Measurements from ENCODE around the gene CAMTA1.

- TF ChIP-seq CTCF (IDR thresholded peaks at IDR 0.05) (no peak), RFX5 (IDR thresholded peaks at IDR 0.05; ENCODE audit: low read length) (no peak), POLR2AphosphoS5 (IDR thresholded peaks at IDR 0.05; ENCODE audit: low read depth, low read length) (no peak), REST (IDR thresholded peaks at IDR 0.05; ENCODE audit: low read depth, low read length) (no peak), EP300 (IDR thresholded peaks at IDR 0.05; ENCODE audit: borderline replicate concordance in 1 of 2, low read depth in 1 of 2, low read length in 1 of 2) (no peak), TAF1 (IDR thresholded peaks at IDR 0.05; ENCODE audit: borderline replicate concordance, low read depth, low read length) (no peak), CHD2 (IDR thresholded peaks at IDR 0.05; ENCODE audit: low read length, partially characterized antibody) (no peak), MXI1 (IDR thresholded peaks at IDR 0.05; ENCODE audit: low read depth, low read length) (no peak)
Measured at GRCh38 chr1:6972399-6972798, 187.1 kb downstream of the CAMTA1 start.
